NB4 (cell line): ENCODE measurements around the gene WDFY4.

Source experiments
- DNase-seq: peaks from one replicate; pipeline ENCODE4 v3.0.0; 2010; ENCODE audit warnings: low read depth
- H3K4me3 ChIP-seq: one replicate; pipeline ENCODE4 v1.5.1; 2011; ENCODE audit warnings: mild to moderate bottlenecking, low read depth, low read length, moderate library complexity
- MYC ChIP-seq: IDR thresholded peaks from 2 replicates; pipeline ENCODE4 v1.6.1; 2011; ENCODE audit warnings: low read depth, low read length
- POLR2A ChIP-seq: IDR thresholded peaks from 2 replicates; pipeline ENCODE4 v1.6.1; 2011; ENCODE audit warnings: mild to moderate bottlenecking; ENCODE audit not compliant: insufficient read length; ENCODE audit errors: extremely low read depth
- TF ChIP-seq, protein P1 (sequence below): IDR thresholded peaks from one replicate; pipeline ENCODE4 v1.5.1; 2012; ENCODE audit warnings: low read depth, low read length
- TF ChIP-seq, protein P2 (sequence below): IDR thresholded peaks from 2 replicates; pipeline ENCODE4 v1.6.1; 2011; ENCODE audit warnings: low read depth, low read length

The WDFY4 gene

DNA sequence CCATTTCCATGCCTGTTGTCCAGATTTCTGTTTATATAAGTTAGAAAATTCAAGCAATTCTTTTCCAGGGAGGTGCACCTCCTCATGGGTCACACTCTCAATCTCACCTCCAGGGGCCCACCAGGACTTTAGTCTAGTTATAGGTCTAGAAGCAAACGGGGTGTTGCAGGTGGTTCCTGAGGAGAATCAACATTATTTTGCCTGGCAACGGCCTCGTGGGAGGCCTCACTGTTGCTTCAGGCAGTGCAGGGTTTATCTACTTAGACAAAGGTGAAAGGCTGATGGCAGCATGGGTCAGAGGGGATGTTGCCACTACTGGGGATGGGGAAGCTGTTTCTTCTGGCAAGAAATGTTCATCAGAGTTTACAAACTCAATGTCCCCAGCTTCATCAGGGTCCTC lies 311.7 kb downstream of the WDFY4 start:
- TF ChIP-seq, protein P1, sequence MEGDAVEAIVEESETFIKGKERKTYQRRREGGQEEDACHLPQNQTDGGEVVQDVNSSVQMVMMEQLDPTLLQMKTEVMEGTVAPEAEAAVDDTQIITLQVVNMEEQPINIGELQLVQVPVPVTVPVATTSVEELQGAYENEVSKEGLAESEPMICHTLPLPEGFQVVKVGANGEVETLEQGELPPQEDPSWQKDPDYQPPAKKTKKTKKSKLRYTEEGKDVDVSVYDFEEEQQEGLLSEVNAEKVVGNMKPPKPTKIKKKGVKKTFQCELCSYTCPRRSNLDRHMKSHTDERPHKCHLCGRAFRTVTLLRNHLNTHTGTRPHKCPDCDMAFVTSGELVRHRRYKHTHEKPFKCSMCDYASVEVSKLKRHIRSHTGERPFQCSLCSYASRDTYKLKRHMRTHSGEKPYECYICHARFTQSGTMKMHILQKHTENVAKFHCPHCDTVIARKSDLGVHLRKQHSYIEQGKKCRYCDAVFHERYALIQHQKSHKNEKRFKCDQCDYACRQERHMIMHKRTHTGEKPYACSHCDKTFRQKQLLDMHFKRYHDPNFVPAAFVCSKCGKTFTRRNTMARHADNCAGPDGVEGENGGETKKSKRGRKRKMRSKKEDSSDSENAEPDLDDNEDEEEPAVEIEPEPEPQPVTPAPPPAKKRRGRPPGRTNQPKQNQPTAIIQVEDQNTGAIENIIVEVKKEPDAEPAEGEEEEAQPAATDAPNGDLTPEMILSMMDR: no peak
- no peak for TF ChIP-seq MYC
- no peak overlapping the region for H3K4me3 ChIP-seq
- DNase-seq: no peak

DNA sequence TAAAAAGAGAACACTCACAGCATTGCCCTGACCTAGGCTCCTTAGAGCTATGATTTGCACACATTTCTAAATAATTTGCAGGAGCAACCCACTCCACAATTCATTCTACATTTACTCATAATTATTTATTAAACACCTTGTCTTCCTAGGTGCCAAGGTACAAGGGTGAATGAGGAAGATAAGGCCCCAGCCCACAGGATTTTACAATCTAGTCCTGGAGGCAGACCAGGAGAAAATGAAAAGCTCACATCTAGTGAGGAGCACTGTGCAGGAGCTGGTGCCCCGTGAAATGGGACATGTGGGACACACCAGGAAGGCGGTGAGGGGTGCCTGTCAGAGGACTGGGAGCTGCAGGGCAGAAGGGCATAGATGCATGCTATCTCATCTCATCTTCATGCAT lies 314.7 kb downstream of the WDFY4 start:
- no peak for TF ChIP-seq POLR2A
- TF ChIP-seq, protein P2, sequence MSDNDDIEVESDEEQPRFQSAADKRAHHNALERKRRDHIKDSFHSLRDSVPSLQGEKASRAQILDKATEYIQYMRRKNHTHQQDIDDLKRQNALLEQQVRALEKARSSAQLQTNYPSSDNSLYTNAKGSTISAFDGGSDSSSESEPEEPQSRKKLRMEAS: no peak
- no peak for TF ChIP-seq MYC
- TF ChIP-seq, protein P1: no peak
- DNase-seq: no peak
- no peak overlapping the region for H3K4me3 ChIP-seq

DNA sequence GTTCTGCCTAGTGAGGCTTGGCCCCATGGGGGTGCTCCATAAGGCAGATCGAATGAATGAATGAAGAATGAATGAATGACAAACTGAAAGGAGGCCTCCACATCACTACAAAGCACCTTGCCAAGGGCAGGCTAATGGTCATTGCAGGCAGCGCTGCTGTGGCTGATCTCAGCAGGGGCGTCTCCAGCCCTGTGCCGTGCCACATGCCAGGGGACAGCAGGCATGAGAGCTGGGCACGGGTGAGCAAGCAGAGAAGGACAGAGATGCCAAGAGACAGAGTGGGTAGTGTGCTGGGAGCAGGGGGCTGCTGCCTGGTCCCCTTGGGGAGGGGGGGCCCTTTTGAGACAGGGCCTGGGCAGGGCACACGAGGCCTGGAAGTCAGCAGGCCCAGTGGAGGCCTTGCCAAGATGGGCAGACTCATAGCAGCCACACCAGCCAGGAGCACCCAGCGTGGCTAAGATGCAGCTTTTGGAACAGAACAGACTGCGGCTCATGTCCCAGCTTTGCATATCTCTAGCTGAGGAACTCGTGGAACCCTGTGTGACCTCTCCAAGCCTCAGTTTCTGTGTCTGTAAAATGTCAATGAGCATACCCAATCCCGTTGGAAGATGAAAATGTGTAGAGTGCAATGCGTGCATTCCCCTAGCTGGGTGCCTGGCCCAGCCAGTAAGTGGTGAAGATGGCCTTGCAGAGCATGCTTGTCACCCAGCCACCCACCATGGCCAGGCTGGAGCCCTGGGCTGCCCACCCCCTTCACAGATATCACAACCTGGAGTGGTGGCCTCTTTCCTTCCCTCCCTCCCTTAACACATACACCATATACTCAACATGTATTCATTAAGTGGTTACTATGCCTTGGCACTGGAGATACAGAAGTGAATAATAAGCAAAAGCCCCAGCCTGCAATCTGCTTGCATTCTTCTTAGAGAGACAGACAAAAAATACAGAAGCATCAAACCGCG lies 316.0 kb downstream of the WDFY4 start:
- DNase-seq: no peak
- H3K4me3 ChIP-seq: no peak overlapping the region
- TF ChIP-seq MYC (no peak), POLR2A (no peak)
- TF ChIP-seq, protein P2: no peak
- TF ChIP-seq, protein P1: no peak

DNA sequence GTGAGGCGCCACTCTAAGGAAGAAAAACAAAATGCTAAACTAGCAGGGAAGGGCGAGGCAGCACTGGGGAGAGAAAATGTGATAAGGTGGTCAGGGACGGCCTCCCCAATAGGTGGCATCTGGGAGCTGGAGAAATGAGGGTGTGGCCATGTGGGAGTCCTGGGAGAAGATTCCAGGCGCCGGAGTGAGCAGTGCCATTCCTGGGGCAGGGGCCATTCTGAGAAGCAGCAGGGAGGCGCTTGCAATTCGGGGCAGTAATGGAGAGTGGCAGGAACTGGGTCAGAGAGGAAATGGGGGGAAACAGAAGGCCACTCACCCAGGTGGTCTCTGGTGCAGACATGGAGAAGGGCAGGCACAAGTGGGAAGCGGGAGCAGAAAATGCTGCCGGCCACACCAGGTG lies 316.7 kb downstream of the WDFY4 start:
- no peak overlapping the region for H3K4me3 ChIP-seq
- no peak for DNase-seq
- TF ChIP-seq MYC (no peak), POLR2A (no peak)
- TF ChIP-seq, protein P2: no peak
- TF ChIP-seq, protein P1: no peak

DNA sequence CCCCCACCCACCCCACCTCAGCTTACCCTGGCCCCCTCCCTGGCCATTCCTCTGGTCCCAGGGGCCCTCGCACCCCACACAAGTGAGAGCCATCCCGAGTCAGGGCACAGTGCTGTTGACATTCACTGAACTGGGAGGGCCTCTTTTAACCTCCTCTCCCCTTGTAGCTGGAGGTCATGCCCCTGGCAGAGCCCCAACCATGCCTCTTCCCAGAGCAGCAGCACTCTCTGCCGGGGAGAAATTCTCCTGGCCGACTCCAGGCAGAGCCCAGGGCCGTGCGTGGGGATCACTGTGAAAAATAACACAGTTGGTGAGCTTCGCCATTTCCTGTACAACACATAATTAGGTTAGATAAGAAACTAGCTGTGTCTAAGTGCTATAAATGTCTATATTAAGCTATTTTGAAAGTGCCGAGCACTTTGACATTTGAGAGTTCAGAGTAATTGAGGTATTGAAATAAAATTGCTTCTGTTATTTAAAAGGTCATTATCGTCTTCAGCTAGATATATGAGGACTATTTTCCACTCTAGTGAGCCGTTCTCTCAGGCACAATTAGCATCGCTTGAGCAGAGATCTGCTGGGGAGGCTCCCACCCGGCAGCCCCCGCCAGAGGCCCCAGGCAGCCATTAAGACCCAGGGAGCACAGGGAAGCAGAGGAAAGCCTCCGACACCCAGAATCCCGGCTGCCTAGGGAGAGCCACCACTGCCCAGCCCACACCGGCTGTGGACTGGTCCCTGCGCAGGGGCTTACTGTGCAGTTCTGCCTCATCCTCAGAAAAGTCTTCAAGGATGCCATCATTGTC lies 317.4 kb downstream of the WDFY4 start:
- no peak for TF ChIP-seq MYC
- TF ChIP-seq POLR2A: no peak
- TF ChIP-seq, protein P2: no peak
- TF ChIP-seq, protein P1: no peak
- no peak for DNase-seq
- H3K4me3 ChIP-seq: no peak overlapping the region
